IMR-90 (cell line): ENCODE measurements around the gene DEFB119. TPM values are rescaled to one million over a fixed set of nuclear protein-coding genes. Genes with fewer than 3 reads are reported as not detected.

ENCODE experiments used
- ATAC-seq: fragments of 200-7000 bp; cut with Tn5 transposase; 2 replicates; pipeline ENCODE4 v1.9.1; 2020; ENCODE audit warnings: low read depth, mild to moderate bottlenecking, moderate library complexity
- BruUV-seq: library from RNA; stranded (reverse); fragments of 400-500 nt; replicated peaks from 2 replicates; lab custom pipeline; 2021; lab: Mats Ljungman, UMichigan
- CTCF ChIA-PET: fragments of 300-600 bp; formaldehyde crosslinking; extraction: SDS; loops from one replicate; lab custom pipeline; 2021; ENCODE audit warnings: antibody characterized with exemption; lab: Yijun Ruan, JAX
- POLR2A ChIA-PET: fragments of 300-600 bp; sonication (Branson Sonifier 250); formaldehyde crosslinking; loops from one replicate; lab custom pipeline; 2022; ENCODE audit warnings: antibody characterized with exemption; ENCODE audit not compliant: unreplicated experiment; lab: Charles Lee
- DNase-seq: peaks from one replicate; pipeline ENCODE4 v3.0.0; 2013
- H2AFZ ChIP-seq: replicated peaks from 2 replicates; pipeline ENCODE3; 2013; ENCODE audit warnings: low read length, mild to moderate bottlenecking; ENCODE audit not compliant: poor library complexity
- H2AK5ac ChIP-seq: 2 replicates; pipeline ENCODE4 v1.6.1; 2013; ENCODE audit warnings: low read depth, low read length, inconsistent platforms
- H2AK9ac ChIP-seq: replicated peaks from 2 replicates; pipeline ENCODE3; 2013; ENCODE audit warnings: mild to moderate bottlenecking, low read depth, low read length, moderate library complexity; ENCODE audit not compliant: poor library complexity
- H2BK120ac ChIP-seq: 2 replicates; pipeline ENCODE4 v1.6.1; 2013; ENCODE audit warnings: low read depth, low read length, inconsistent platforms
- H2BK15ac ChIP-seq: 3 replicates; pipeline ENCODE4 v1.6.1; 2013; ENCODE audit warnings: low read depth, low read length, inconsistent platforms
- H2BK20ac ChIP-seq: 2 replicates; pipeline ENCODE4 v1.6.1; 2013; ENCODE audit warnings: low read depth, mild to moderate bottlenecking, inconsistent platforms, low read length, moderate library complexity
- H2BK5ac ChIP-seq: 2 replicates; pipeline ENCODE4 v1.6.1; 2013; ENCODE audit warnings: mild to moderate bottlenecking, low read depth, low read length, inconsistent platforms; ENCODE audit not compliant: poor library complexity, severe bottlenecking
- H3K14ac ChIP-seq: replicated peaks from 2 replicates; pipeline ENCODE4 v1.6.1; 2013; ENCODE audit warnings: low read depth, low read length, inconsistent platforms
- H3K18ac ChIP-seq: 2 replicates; pipeline ENCODE4 v1.6.1; 2013; ENCODE audit warnings: low read depth, low read length, control low read depth
- H3K23ac ChIP-seq: 2 replicates; pipeline ENCODE4 v1.6.1; 2013; ENCODE audit warnings: low read depth, low read length, inconsistent platforms
- H3K27ac ChIP-seq: 2 replicates; pipeline ENCODE4 v1.5.1; 2013; ENCODE audit warnings: mild to moderate bottlenecking, control low read depth, low read length; ENCODE audit not compliant: insufficient read depth
- H3K27me3 ChIP-seq: 2 replicates; pipeline ENCODE4 v1.6.1; 2013; ENCODE audit warnings: low read length; ENCODE audit not compliant: control insufficient read depth, insufficient read depth
- H3K36me3 ChIP-seq: 2 replicates; pipeline ENCODE4 v1.6.1; 2013; ENCODE audit warnings: low read length, mixed read lengths; ENCODE audit not compliant: control insufficient read depth, insufficient read depth
- H3K4ac ChIP-seq: 2 replicates; pipeline ENCODE4 v1.6.1; 2013; ENCODE audit warnings: low read depth, low read length, inconsistent platforms
- H3K4me1 ChIP-seq: 2 replicates; pipeline ENCODE4 v1.6.1; 2013; ENCODE audit warnings: low read length, mixed read lengths; ENCODE audit not compliant: control insufficient read depth, insufficient read depth
- H3K4me2 ChIP-seq: 2 replicates; pipeline ENCODE4 v1.6.1; 2013; ENCODE audit warnings: low read depth, mild to moderate bottlenecking, control low read depth, low read length, moderate library complexity
- H3K4me3 ChIP-seq: 2 replicates; pipeline ENCODE4 v1.5.1; 2013; ENCODE audit warnings: low read depth, mild to moderate bottlenecking, control low read depth, low read length, moderate library complexity; ENCODE audit not compliant: insufficient read depth
- H3K56ac ChIP-seq: 2 replicates; pipeline ENCODE4 v1.6.1; 2013; ENCODE audit warnings: low read length, inconsistent platforms; ENCODE audit not compliant: insufficient read depth; ENCODE audit errors: extremely low read depth
- H3K79me1 ChIP-seq, 2 experiments: 2 replicates each; pipeline ENCODE4 v1.6.1; 2013; ENCODE audit warnings: low read length in 2 of 2, inconsistent platforms in 1 of 2, low read depth in 1 of 2
- H3K9ac ChIP-seq: 2 replicates; pipeline ENCODE4 v1.6.1; 2013; ENCODE audit warnings: low read depth, low read length, control low read depth
- H3K9me1 ChIP-seq: 2 replicates; pipeline ENCODE4 v1.6.1; 2013; ENCODE audit warnings: low read length, inconsistent platforms; ENCODE audit not compliant: insufficient read depth
- H3K9me3 ChIP-seq: 2 replicates; pipeline ENCODE4 v1.6.1; 2013; ENCODE audit warnings: low read length; ENCODE audit not compliant: control insufficient read depth, insufficient read depth
- H4K20me1 ChIP-seq: 2 replicates; pipeline ENCODE4 v1.6.1; 2013; ENCODE audit warnings: low read length, inconsistent platforms; ENCODE audit not compliant: insufficient read depth
- H4K5ac ChIP-seq: 2 replicates; pipeline ENCODE4 v1.6.1; 2013; ENCODE audit warnings: mild to moderate bottlenecking, low read depth, low read length, control low read depth
- H4K8ac ChIP-seq, 2 experiments: 2 replicates each; pipeline ENCODE4 v1.6.1; 2013; ENCODE audit warnings: low read depth in 2 of 2, low read length in 2 of 2, control low read depth in 1 of 2, inconsistent platforms in 1 of 2
- H4K91ac ChIP-seq: 2 replicates; pipeline ENCODE4 v1.6.1; 2013; ENCODE audit warnings: low read depth, low read length, inconsistent platforms; ENCODE audit not compliant: insufficient read depth
- CTCF ChIP-seq: conservative IDR thresholded peaks from 2 replicates; pipeline ENCODE4 v1.5.1; 2012; ENCODE audit warnings: mild to moderate bottlenecking, low read depth, low read length, improper control_type of control experiment
- ELK1 ChIP-seq: fragments of 150-350 bp; IDR thresholded peaks from 2 replicates; pipeline ENCODE4 v1.6.1; 2016; ENCODE audit warnings: low read depth, mild to moderate bottlenecking, low read length, moderate library complexity, borderline replicate concordance
- MAFK ChIP-seq: IDR thresholded peaks from 2 replicates; pipeline ENCODE4 v1.6.1; 2012; ENCODE audit warnings: low read depth, low read length, improper control_type of control experiment
- MAZ ChIP-seq: IDR thresholded peaks from 2 replicates; pipeline ENCODE4 v1.6.1; 2012; ENCODE audit warnings: low read depth, mild to moderate bottlenecking, low read length, improper control_type of control experiment, moderate library complexity, borderline replicate concordance
- NFE2L2 ChIP-seq: fragments of 150-350 bp; IDR thresholded peaks from 2 replicates; pipeline ENCODE4 v1.6.1; 2016; ENCODE audit warnings: low read depth, mild to moderate bottlenecking, low read length
- RCOR1 ChIP-seq: IDR thresholded peaks from 2 replicates; pipeline ENCODE4 v1.6.1; 2012; ENCODE audit warnings: mild to moderate bottlenecking, low read length, improper control_type of control experiment; ENCODE audit not compliant: insufficient replicate concordance
- dilution Hi-C: fragments of 300-500 bp; cut with HindIII; formaldehyde crosslinking; loops from one replicate; pipeline ENCODE4 v1.14.3; 2018; ENCODE audit warnings: low sequenced_read_pairs; ENCODE audit not compliant: unreplicated experiment
- in situ Hi-C: fragments of 300-500 bp; cut with MboI; formaldehyde crosslinking; loops from 3 replicates; pipeline ENCODE4 v1.14.3; 2019; ENCODE audit warnings: low sequenced_read_pairs, inconsistent platforms, mixed read lengths
- intact Hi-C: fragments of 100-400 bp; cut with micrococcal nuclease; formaldehyde crosslinking; loops from 2 replicates; pipeline ENCODE4 v1.10.0; 2022
- microRNA-seq, 2 experiments: library from miRNA; stranded (forward) in 1 of 2; unstranded in 1 of 2; fragments of 10-50 nt in 1 of 2; fragments of <30 nt in 1 of 2; gene quantifications in 1 of 2; microRNA quantifications in 1 of 2; one replicate each; pipeline versions ENCODE3 to v1.1.0; 2013 to 2020; ENCODE audit not compliant: insufficient read depth in 1 of 2, insufficient read length in 1 of 2, unreplicated experiment in 1 of 2
- polyA plus RNA-seq, 3 experiments: library from polyadenylated mRNA; depleted of rRNA; stranded (reverse); fragments of >200 nt; gene quantifications; 2 replicates each; pipeline ENCODE4 v1.2.3, GENCODE V29; 2012; ENCODE audit warnings: low replicate concordance in 1 of 3
- small RNA-seq, 5 experiments: library from RNA; depleted of rRNA; stranded (forward); fragments of <200 nt; gene quantifications; one replicate each; pipeline ENCODE3, GENCODE V24; 2012
- total RNA-seq: library from RNA; depleted of rRNA; stranded (reverse); fragments of >200 nt; gene quantifications from 2 replicates; pipeline ENCODE4 v1.2.3, GENCODE V29; 2012; rRNA removed

DEFB119 gene
- total and polyA plus RNA-seq, 2 of the 4 experiments (the other 2 are of a cell fraction) = not detected

- Histone ChIP-seq H3K36me3 (no peaks in the 10 kb centered on the region), H4K20me1 (no peaks in the 10 kb centered on the region)
These were observed 59.5 kb downstream of the DEFB119 start for GRCh38 chr20:31330893-31331292.

More at GRCh38 chr20:31330893-31331292, 59.5 kb downstream of the DEFB119 start:
- ATAC-seq (no peak), DNase-seq (no peak)
- intact Hi-C loops (no loop called here), in situ Hi-C loops (no loop called here), dilution Hi-C loops (no loop called here)
- Histone ChIP-seq H3K9me3 (0 out of 2 replicates have a peak, but pooled peaks cover 3% of the 10 kb centered on the region), H4K5ac (no peak overlapping the region), H3K79me1 (no peaks in the 10 kb centered on the region), H3K4me1 (no peaks in the 10 kb centered on the region), H2BK15ac (no peak overlapping the region), H3K4me2 (no peak overlapping the region), H3K27ac (no peak overlapping the region), H3K4ac (no peak overlapping the region), H2AK5ac (no peak overlapping the region), H3K4me3 (no peak overlapping the region), H3K9ac (no peak overlapping the region), H3K14ac (no peak overlapping the region), H4K91ac (no peak overlapping the region), H3K23ac (no peak overlapping the region), H3K18ac (no peak overlapping the region), H4K8ac (no peak overlapping the region), H2BK20ac (no peak overlapping the region), H3K9me1 (no peaks in the 10 kb centered on the region), H2AFZ (no peak overlapping the region), H3K27me3 (no peaks in the 10 kb centered on the region), H2BK5ac (no peak overlapping the region), H2AK9ac (no peak overlapping the region), H2BK120ac (no peak overlapping the region), H3K56ac (no peak overlapping the region)
- no TSS peak for BruUV-seq
- TF ChIP-seq RCOR1 = no peak
- TF ChIP-seq MAFK = no peak
- TF ChIP-seq CTCF = no peak
- no peak for TF ChIP-seq MAZ
- TF ChIP-seq NFE2L2 = no peak
- TF ChIP-seq ELK1 = no peak
- POLR2A ChIA-PET = no interaction called here
- CTCF ChIA-PET = no interaction called here

Small RNAs within 50 kb of the gene (microRNA-seq; reads per million reads assigned to microRNA genes)
- gene DEFB117 (ENCODE audit: insufficient read depth, insufficient read length) (not detected), gene RF00561 (ENCODE audit: insufficient read depth, insufficient read length) (not detected), gene RNA5SP480 (ENCODE audit: insufficient read depth, insufficient read length) (not detected)

Small RNAs within 50 kb of the gene (small RNA-seq; reads per million reads assigned to genes)
- gene DEFB117 (0 reads per million in 5 experiments), gene RF00561 (0 reads per million in 5 experiments), gene RNA5SP480 (0 reads per million in 5 experiments)

Other genes starting within 250 kb of the DEFB119 start
- not detected in 2 replicates for gene DEFB115, start 132.9 kb downstream of the DEFB119 start, total RNA-seq
- not detected in 2 replicates for gene DEFB115, start 132.9 kb downstream of the DEFB119 start, polyA plus RNA-seq (2012; rRNA removed)
- not detected in 2 replicates for gene DEFB116, start 82.0 kb downstream of the DEFB119 start, total RNA-seq
- gene DEFB116, start 82.0 kb downstream of the DEFB119 start, polyA plus RNA-seq (2012; rRNA removed) = not detected in 2 replicates
- gene DEFB118, start 22.0 kb downstream of the DEFB119 start, total RNA-seq = not detected in 2 replicates
- gene DEFB118, start 22.0 kb downstream of the DEFB119 start, polyA plus RNA-seq (2012; rRNA removed) = not detected in 2 replicates
- gene DEFB121, start 15.6 kb upstream of the DEFB119 start, total RNA-seq = not detected in 2 replicates
- gene DEFB121, start 15.6 kb upstream of the DEFB119 start, polyA plus RNA-seq (2012; rRNA removed) = not detected in 2 replicates
- not detected in 2 replicates for gene DEFB123, start 50.0 kb upstream of the DEFB119 start, total RNA-seq
- gene DEFB123, start 50.0 kb upstream of the DEFB119 start, polyA plus RNA-seq (2012; rRNA removed) = not detected in 2 replicates
- gene DEFB124, start 84.5 kb upstream of the DEFB119 start, total RNA-seq = not detected in 2 replicates
- not detected in 2 replicates for gene DEFB124, start 84.5 kb upstream of the DEFB119 start, polyA plus RNA-seq (2012; rRNA removed)
- not detected in 2 replicates for gene REM1, start 84.7 kb upstream of the DEFB119 start, total RNA-seq
- not detected in 2 replicates for gene REM1, start 84.7 kb upstream of the DEFB119 start, polyA plus RNA-seq (2012; rRNA removed)
- 46.7 and 53.2 TPM in 2 replicates for gene HM13, start 123.9 kb upstream of the DEFB119 start, total RNA-seq
- 203 and 207 TPM in 2 replicates for gene HM13, start 123.9 kb upstream of the DEFB119 start, polyA plus RNA-seq (2012; rRNA removed)
- 174 and 186 TPM in 2 replicates for gene ID1, start 214.7 kb upstream of the DEFB119 start, total RNA-seq
- gene ID1, start 214.7 kb upstream of the DEFB119 start, polyA plus RNA-seq (2012; rRNA removed) = 148 and 156 TPM in 2 replicates
- gene COX4I2, start 247.3 kb upstream of the DEFB119 start, total RNA-seq = not detected in 2 replicates
- not detected in 2 replicates for gene COX4I2, start 247.3 kb upstream of the DEFB119 start, polyA plus RNA-seq (2012; rRNA removed)